ENCODE results near the gene HIPK4. TPM values are rescaled to one million over a fixed set of nuclear protein-coding genes. Genes with fewer than 3 reads are reported as not detected.

The HIPK4 gene
- total RNA-seq, 2 donors from 2014 or later, result not detected

GRCh38 chr19:40425450-40426287, 35.7 kb upstream of the HIPK4 start, which contains the start of gene SERTAD1:
Gene SERTAD1 (minus strand): TSS chr19:40425992. CDS start chr19:40423546, 2,446 bp downstream.
- intact Hi-C loops (cut with DNase I), result no loop called here

DNA sequence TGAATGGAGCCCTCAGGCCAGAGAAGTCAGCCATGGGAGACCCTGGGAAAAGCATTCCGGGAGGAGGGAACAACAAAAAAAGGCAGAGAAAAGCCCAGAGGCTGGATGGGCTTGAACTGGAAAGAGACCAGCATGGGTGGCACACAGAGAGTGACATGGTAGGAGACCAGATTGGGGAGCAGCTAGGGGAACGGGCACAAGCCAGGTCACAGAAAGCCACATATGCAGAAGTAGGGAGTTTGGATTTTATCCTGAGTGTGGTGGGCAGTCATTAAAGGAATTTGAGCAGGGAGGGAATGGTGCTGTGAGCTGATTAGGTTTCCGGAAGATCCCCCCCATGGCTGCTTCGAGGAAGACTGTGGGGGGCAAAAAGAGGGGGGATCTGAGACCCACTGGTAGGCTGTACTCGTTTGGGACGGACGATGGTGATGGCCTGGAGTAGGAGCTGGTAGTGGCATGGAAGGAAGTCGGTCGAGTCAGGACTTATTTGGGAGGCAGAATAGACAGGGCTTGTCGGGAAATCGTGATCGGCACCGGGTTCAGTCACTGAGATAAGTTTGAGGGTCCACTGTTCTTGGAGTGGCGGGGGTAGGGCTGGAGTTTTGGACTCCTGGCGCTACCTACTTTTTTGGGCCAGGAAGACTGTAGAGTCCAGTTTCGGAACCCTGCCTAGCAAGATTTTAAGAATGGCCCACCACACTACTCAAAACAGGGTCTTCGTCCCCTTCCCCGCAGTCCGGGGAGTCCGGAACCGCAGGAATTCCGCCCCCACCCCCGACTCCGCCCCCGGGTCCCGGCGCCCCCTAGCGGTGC, 34.9 kb upstream of the HIPK4 start:
- intact Hi-C loops (cut with DNase I), result no loop called here
- no peaks in the 10 kb centered on the region for H3K27me3 ChIP-seq
- H3K27ac ChIP-seq, result peak overlapping the region; percentile 97
- TF ChIP-seq CTCF (IDR thresholded peaks at IDR 0.05), result no peak
- H3K9me3 ChIP-seq, result no peaks in the 10 kb centered on the region
- peaks cover 4% of the 10 kb centered on the region for H3K4me1 ChIP-seq
- H3K9ac ChIP-seq (ENCODE audit: low read depth in 2 of 2, low read length in 2 of 2), result peak overlapping the region; percentile 91 to 97
- H3K4me3 ChIP-seq, result peak overlapping the region; percentile 86
- H3K36me3 ChIP-seq, result no peaks in the 10 kb centered on the region
- DNase-seq, result peak; percentile 75

More at GRCh38 chr19:40425450-40426287, 35.7 kb upstream of the HIPK4 start, which contains the start of gene SERTAD1:
- Histone ChIP-seq H3K9me3 (no peaks in the 10 kb centered on the region), H3K27me3 (no peaks in the 10 kb centered on the region), H3K9ac (ENCODE audit: low read depth in 2 of 2, low read length in 2 of 2) (peak within 1 kb of the TSS; percentile 91 to 97), H3K4me3 (peak within 1 kb of the TSS; percentile 86), H3K36me3 (no peaks in the 10 kb centered on the region), H3K27ac (peak within 1 kb of the TSS; percentile 97), H3K4me1 (peaks cover 4% of the 10 kb centered on the region)
- peak; percentile 100 for DNase-seq
- peak; percentile 74 for TF ChIP-seq CTCF (IDR thresholded peaks at IDR 0.05)

DNA sequence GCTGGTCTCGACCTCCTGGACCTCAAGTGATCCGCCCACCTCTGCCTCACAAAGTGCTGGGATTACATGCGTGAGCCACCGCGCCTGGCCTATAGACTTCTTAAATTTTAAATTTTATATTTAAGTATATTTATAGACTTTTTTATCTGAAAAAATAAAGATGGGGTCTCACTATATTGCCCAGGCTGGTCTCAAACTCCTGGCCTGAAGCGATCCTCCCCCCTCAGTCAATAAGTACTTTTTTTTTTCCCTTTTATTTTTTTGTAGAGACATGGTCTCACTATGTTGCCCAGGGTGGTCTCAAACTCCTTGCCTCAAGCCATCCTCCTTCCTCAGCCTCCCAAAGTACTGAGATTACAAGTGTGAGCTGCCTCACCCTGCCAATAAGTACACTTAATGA, 34.0 kb upstream of the HIPK4 start:
- H3K27me3 ChIP-seq, result no peaks in the 10 kb centered on the region
- no peak for TF ChIP-seq CTCF (IDR thresholded peaks at IDR 0.05)
- DNase-seq, result no peak
- H3K9ac ChIP-seq (ENCODE audit: low read depth in 2 of 2, low read length in 2 of 2), result no peak overlapping the region
- peak overlapping the region; percentile 97 for H3K27ac ChIP-seq
- H3K36me3 ChIP-seq, result no peaks in the 10 kb centered on the region
- intact Hi-C loops (cut with DNase I), result no loop called here
- H3K9me3 ChIP-seq, result no peaks in the 10 kb centered on the region
- peak overlapping the region; percentile 86 for H3K4me3 ChIP-seq
- peaks cover 4% of the 10 kb centered on the region for H3K4me1 ChIP-seq

DNA sequence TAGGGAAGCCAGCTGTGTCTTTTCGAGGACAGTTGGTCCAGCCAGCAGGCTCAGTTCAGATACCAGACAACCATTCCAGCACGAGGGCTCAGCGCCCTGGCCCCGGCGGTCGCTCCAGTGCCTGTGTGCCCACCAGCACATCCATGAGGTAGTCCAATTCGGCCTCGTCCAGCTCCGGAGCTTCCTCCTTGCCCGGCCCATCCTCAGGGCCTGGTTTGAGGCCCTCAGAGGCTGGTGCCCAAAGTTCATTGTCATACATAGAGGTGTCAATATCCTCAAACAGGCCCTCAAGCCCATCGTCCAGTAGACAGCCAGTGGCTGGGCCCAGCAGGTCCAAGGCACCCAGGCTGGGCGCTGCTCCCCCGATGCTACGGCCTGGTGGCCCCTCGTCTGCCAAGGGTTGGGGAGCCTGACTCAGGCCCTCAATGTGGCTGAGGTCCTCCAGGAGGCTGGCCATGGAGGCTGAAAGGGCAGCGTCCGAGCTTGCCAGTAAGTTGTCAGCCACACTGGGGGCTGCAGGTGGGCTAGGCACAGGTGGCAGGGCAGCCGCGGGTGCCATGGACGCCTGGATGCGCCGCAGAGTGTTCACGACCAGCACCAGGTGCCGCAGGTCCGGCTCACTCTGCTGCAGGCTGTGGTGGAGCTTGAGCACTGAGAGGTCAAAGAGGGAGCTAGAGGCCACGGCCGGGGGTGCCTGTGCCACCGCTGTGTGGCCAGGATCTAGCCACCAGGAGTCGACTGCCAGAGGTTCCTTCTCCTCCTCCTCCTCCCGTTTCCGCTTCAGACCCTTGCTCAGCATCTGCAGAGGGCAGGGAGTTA, 33.0 kb upstream of the HIPK4 start:
- Histone ChIP-seq H3K4me1 (peaks cover 4% of the 10 kb centered on the region), H3K36me3 (no peaks in the 10 kb centered on the region), H3K27ac (no peak overlapping the region), H3K9me3 (no peaks in the 10 kb centered on the region), H3K27me3 (no peaks in the 10 kb centered on the region), H3K9ac (ENCODE audit: low read depth in 2 of 2, low read length in 2 of 2) (peak overlapping the region; percentile 34 to 45), H3K4me3 (no peak overlapping the region)
- no peak for DNase-seq
- TF ChIP-seq CTCF (IDR thresholded peaks at IDR 0.05), result no peak
- intact Hi-C loops (cut with DNase I), result no loop called here

All from colonic mucosa (tissue), 4 donors.